ENCODE data around the gene HTRA3.
"Not testable (repeated sequence)": the region's sequence is repeated elsewhere in the genome, so short reads cannot be mapped to it uniquely, and the experiment has no call there.

The HTRA3 gene

DNA sequence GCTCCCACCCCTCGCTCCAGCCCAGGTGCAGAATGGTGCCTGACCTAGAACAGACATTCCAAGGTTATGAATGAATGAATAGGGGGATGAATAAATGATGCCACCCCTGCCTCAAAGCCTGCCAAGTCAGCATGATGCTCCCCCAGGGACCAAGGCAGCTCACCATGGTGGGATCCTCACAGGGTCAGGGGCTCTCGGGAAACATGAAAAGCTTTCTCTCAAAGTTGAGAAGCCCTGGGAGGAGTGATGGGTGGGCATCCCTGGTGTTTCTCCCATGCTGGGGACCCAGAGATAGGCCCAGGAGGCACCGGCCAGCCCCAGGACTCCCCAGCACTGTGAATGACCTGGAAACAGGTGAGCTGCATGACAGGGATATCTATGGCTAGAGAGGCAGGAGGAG, 58.9 kb downstream of the HTRA3 start:
- no peak for DNase-seq (ENCODE audit: low read depth)

DNA sequence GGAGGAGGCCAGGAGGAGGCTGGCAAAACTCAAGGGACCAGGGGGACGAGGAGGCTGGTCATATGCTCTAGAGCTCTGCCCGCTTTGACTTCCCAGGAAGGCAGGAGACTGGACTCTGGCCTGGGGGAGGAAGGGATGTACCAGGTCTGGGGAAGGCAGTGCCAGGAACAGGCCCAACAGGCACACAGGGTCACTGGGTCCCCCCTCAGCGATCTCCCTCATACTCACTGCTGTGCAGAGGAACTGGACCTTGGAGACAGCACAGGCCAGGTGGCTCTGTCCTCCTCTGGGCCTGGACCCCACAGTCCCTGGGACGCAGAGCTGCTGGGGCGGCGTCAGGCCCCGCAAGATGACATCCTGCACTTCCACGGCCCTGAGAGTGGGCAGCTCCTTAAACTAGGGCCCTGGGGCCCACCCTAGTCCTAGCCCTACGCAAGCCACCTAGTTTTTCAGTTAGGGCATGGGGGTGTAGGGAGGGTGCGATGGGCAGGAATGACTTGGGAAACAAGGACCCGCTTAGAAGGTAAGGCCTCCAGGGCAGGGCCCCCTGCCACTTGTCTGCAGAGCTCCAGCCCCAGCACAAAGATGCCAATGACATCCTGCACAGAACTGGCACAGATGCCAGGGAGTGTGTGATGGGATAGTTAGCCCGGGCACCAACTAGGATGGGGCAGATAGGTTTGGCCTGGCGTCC, 59.5 kb downstream of the HTRA3 start:
- DNase-seq (ENCODE audit: low read depth): no peak

DNA sequence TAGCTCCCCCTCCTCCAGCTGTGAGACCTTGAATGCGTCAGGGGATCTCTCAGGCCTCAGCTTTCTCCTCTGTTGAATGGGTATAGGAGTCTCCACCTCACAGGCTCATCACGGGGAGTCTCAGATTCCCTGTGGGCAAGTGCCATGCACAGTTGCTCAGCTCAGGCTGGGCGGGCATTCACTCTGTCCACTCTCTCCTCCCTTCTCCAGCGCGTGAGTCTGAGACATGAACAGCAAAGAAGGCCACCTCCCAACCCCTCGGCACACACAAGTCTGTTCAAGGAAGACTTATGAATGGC, 60.0 kb downstream of the HTRA3 start:
- DNase-seq (ENCODE audit: low read depth): no peak

DNA sequence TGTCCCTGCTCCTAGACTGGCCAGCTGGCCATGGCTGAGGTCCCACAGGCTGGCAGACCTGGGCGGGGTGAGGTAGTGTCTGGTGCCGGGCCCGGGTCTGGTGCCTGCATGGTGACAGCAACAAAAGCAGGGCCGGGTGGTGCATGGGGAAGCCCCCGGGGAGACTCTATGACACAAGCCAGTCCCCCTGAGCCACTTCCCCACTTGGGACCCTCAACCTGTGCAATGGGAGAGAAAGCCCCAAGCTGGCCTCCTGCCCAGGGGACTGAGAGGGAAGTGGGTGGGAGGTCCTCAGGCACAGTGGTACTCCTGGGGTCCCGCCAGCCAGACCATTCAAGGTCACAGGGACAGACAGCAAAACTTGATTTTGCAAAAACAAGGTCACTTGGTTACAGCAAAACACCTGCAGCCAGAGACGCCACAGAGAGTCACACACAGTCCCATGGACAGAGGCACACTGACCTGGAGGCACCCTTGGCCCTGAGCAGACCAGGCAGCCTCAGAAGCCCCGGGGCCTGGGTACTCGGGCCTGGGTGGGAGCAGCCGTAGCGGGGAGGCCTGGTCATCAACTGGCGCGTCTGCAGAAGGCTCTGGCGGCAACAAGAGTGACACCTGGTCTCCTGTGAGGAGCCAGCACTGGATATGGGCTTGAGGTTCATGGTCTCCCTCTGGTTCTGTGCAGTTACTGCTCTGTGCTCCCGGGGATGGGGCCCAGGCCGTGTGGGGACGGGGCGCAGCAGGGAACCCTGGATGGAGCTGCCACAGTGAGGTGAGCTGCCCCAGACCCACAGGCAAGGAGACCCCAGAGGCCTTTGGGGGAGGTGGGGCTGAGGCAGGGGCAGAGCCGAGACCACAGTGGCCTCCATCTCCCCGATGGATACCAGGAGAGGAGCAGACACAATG, 60.6 kb downstream of the HTRA3 start:
- DNase-seq (ENCODE audit: low read depth): no peak

DNA sequence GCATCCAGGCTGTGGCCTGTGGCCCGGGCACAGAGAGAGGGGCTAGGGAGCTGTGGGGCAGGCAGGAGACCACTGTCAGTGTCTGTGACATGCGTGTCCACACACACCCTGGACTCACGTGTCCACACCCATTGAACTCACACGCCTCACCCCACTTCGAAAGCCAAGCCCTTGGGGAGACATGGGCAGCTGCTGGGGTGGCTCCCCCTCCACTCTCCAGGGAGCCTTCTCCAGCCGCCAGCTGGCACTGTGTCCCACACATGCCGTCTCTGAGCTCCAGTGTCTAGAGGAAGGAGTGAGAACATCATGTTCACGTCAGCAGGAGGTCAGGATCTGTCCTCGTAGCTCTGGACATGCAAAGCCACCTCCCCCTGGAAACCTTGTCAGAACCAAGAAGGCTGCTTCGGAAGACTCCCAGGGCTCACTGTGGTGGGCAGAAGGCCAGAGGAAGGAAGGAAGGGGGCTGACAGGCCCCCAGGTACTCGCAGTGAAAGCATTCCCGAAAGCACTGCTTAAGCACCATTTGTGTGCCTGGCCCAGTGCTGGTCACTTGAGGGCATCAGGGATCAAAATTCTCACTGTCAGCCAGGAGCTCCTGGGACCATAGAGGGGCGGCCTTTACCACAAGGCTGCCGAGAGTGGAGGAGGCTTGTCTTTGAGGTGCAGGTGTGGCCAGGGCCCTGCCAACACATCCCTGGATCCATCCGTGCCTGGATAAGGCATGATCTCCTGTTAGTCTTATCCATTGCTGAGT, 61.4 kb downstream of the HTRA3 start:
- DNase-seq (ENCODE audit: low read depth): no peak

DNA sequence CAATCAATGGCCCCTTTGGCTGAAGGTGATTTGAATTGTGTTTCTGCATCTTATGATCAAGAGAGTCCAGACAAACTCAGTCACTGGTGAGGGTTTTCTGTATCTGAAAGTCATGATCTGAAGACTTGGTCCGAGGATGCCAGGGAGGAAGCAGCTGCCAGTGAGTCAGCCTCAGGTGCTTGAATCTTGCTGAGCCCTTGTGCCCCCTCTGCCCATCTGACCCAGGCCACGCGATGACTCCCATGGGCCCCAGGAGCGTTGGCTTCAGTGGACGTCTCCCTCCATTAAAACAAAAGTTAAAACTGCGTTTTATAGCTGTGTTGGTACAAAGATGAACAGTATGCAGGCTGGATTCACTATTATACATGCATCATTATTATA, 62.0 kb downstream of the HTRA3 start:
- DNase-seq (ENCODE audit: low read depth): no peak

GRCh38 chr4:8332038-8332857, 62.7 kb downstream of the HTRA3 start:
- DNase-seq (ENCODE audit: low read depth): no peak

DNA sequence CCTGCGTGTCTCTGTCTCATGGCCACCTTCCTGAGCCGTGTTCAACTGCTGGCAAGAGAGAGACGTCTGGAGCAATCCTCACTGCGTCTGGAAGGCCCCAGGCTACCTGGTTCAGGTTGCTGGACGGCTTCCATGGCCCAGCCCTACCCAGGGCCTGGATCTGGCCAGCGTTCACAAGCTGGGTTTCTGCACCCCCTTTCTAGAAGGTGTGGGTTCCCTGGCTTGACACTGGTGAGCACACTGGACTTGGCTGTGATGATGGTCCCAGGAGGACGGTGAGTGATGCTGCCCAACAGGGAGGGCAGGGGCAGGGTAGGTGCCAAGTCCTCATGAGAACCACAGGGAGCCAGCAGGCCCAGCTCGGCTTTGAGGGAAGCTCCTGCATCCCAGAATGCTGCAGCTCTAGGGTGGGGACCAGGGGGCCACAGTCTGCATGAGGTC, 63.4 kb downstream of the HTRA3 start:
- no peak for DNase-seq (ENCODE audit: low read depth)

- DNase-seq (ENCODE audit: low read depth): no peak
Measured at GRCh38 chr4:8333726-8334460, 64.3 kb downstream of the HTRA3 start.

- DNase-seq (ENCODE audit: low read depth): no peak
Measured at GRCh38 chr4:8334786-8335460, 65.4 kb downstream of the HTRA3 start.

GRCh38 chr4:8335848-8336247, 66.3 kb downstream of the HTRA3 start:
- no peak for DNase-seq (ENCODE audit: low read depth)

- DNase-seq (ENCODE audit: low read depth): peak; percentile 66
Measured at GRCh38 chr4:8336412-8337075, 67.0 kb downstream of the HTRA3 start.

GRCh38 chr4:8338351-8338961, 68.9 kb downstream of the HTRA3 start:
- no peak for DNase-seq (ENCODE audit: low read depth)

- no peak for DNase-seq (ENCODE audit: low read depth)
Measured at GRCh38 chr4:8340781-8341241, 71.3 kb downstream of the HTRA3 start.

DNA sequence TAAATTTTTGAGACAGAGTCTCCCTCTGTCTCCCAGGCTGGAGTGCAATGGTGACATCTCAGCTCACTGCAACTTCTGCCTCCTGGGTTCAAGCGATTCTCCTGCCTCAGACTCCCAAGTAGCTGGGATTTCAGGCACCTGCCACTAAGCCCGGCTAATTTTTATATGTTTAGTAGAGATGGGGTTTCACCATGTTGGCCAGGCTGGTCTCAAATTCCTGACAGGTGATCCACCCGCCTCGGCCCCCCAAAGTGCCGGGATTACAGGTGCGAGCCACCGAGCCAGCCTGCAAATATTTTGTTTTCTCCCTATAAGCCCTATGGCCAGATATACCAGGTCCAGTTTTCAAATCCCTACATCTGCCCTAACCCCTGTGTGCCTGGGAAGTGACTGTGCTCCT, 71.7 kb downstream of the HTRA3 start:
- DNase-seq (ENCODE audit: low read depth): not testable (repeated sequence)

- DNase-seq (ENCODE audit: low read depth): no peak
Measured at GRCh38 chr4:8341691-8342090, 72.1 kb downstream of the HTRA3 start.

GRCh38 chr4:8342651-8343261, 73.2 kb downstream of the HTRA3 start:
- no peak for DNase-seq (ENCODE audit: low read depth)

- no peak for DNase-seq (ENCODE audit: low read depth)
Measured at GRCh38 chr4:8343262-8343966, 73.9 kb downstream of the HTRA3 start.

DNA sequence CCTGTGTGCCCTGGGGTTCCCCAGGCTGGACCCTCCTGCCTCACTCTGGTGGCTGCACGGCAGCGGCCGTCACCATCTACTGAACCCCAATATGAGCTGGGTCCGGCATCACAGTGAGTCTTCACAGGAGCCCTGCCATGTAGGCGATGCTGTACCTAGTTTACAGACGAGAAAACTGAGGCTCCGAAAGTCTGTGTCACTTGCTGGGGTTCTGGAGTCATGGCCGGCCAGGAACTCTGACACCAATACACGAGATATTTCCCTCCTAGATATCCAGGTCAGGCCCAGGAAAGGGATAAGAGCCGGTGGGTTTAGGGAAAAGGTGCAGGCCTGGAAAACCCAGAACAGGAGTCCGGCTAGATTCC, 74.4 kb downstream of the HTRA3 start:
- DNase-seq (ENCODE audit: low read depth): no peak

All from amniotic epithelial cell (primary cell).